H1 (cell line): ENCODE data around the gene TMEM176B. TPM values are rescaled to one million over a fixed set of nuclear protein-coding genes. Genes with fewer than 3 reads are reported as not detected.
A peak's percentile ranks its signal among the peaks of the same experiment; 100 is the strongest.

Experiments used
- CTCF ChIA-PET: fragments of 300-600 bp; sonication (Branson Sonifier 250); formaldehyde crosslinking; loops from one replicate; lab custom pipeline; 2021; ENCODE audit not compliant: partially characterized antibody; lab: Charles Lee
- POLR2A ChIA-PET: fragments of 300-600 bp; sonication (Branson Sonifier 250); formaldehyde crosslinking; loops from one replicate; lab custom pipeline; 2021; ENCODE audit warnings: inconsistent platforms; ENCODE audit not compliant: partially characterized antibody; lab: Charles Lee
- DNase-seq, 2 experiments: peaks; one replicate each; pipeline versions ENCODE4 v3.0.0 to v3.0.0-alpha.2; 2010 to 2022; ENCODE audit warnings: low spot score in 2 of 2, low read depth in 1 of 2, mixed read lengths in 1 of 2
- FAIRE-seq: peaks from 2 replicates; lab custom pipeline; 2011; peaks lifted over from hg19 to GRCh38; lab: Jason Lieb, UNC
- H2AFZ ChIP-seq: 2 replicates; pipeline ENCODE4 v1.8.1; 2012; ENCODE audit warnings: low read length, inconsistent platforms
- H2AK5ac ChIP-seq: 2 replicates; pipeline ENCODE4 v1.6.1; 2013; ENCODE audit warnings: low read depth, low read length
- H2BK120ac ChIP-seq: replicated peaks from 2 replicates; pipeline ENCODE3; 2013; ENCODE audit warnings: low read depth, low read length, inconsistent platforms
- H2BK12ac ChIP-seq: 2 replicates; pipeline ENCODE4 v1.6.1; 2013; ENCODE audit warnings: low read depth, low read length
- H2BK15ac ChIP-seq: 2 replicates; pipeline ENCODE4 v1.6.1; 2013; ENCODE audit warnings: low read length
- H2BK20ac ChIP-seq: 2 replicates; pipeline ENCODE4 v1.6.1; 2013; ENCODE audit warnings: low read length
- H2BK5ac ChIP-seq: 2 replicates; pipeline ENCODE4 v1.6.1; 2013; ENCODE audit warnings: low read depth, low read length
- H3K14ac ChIP-seq: 2 replicates; pipeline ENCODE4 v1.6.1; 2013; ENCODE audit warnings: inconsistent platforms; ENCODE audit not compliant: insufficient read length
- H3K18ac ChIP-seq: 2 replicates; pipeline ENCODE4 v1.6.1; 2013; ENCODE audit warnings: low read length; ENCODE audit errors: extremely low read depth
- H3K23ac ChIP-seq: 2 replicates; pipeline ENCODE4 v1.6.1; 2013; ENCODE audit warnings: inconsistent platforms; ENCODE audit not compliant: insufficient read length
- H3K23me2 ChIP-seq: 2 replicates; pipeline ENCODE4 v1.6.1; 2013; ENCODE audit warnings: low read depth, low read length
- H3K27ac ChIP-seq: 2 replicates; pipeline ENCODE4 v1.6.1; 2011; ENCODE audit warnings: low read depth, low read length, inconsistent platforms
- H3K27me3 ChIP-seq, 4 experiments: replicated peaks in 1 of 4; 1 replicate in 1 of 4; 2 replicates in 3 of 4; pipeline versions ENCODE4 v1.6.1 to v1.8.1; 2011 to 2013; ENCODE audit warnings: low read length in 3 of 4, mild to moderate bottlenecking in 3 of 4, inconsistent platforms in 2 of 4, mixed read lengths in 2 of 4, moderate library complexity in 1 of 4; ENCODE audit not compliant: control insufficient read depth in 3 of 4, insufficient read depth in 3 of 4; ENCODE audit errors: extremely low read depth in 1 of 4
- H3K36me3 ChIP-seq, 4 experiments: 2 replicates each; pipeline versions ENCODE4 v1.6.1 to v1.8.1; 2011 to 2013; ENCODE audit warnings: mild to moderate bottlenecking in 4 of 4, low read length in 3 of 4, moderate library complexity in 2 of 4, control low read depth in 1 of 4, inconsistent platforms in 1 of 4; ENCODE audit not compliant: insufficient read depth in 4 of 4, control insufficient read depth in 2 of 4
- H3K4ac ChIP-seq: replicated peaks from 2 replicates; pipeline ENCODE3; 2013; ENCODE audit warnings: low read length, low read depth, mixed read lengths, inconsistent platforms; ENCODE audit not compliant: insufficient read length
- H3K4me1 ChIP-seq, 4 experiments: replicated peaks in 1 of 4; 1 replicate in 1 of 4; 2 replicates in 3 of 4; pipeline versions ENCODE4 v1.6.1 to v1.8.1; 2011 to 2013; ENCODE audit warnings: low read length in 3 of 4, inconsistent platforms in 2 of 4, mixed read lengths in 1 of 4; ENCODE audit not compliant: insufficient read depth in 4 of 4, control insufficient read depth in 3 of 4
- H3K4me2 ChIP-seq, 2 experiments: 2 replicates each; pipeline versions ENCODE4 v1.6.1 to v1.8.1; 2011 to 2013; ENCODE audit warnings: low read depth in 2 of 2, low read length in 2 of 2, control low read depth in 1 of 2, inconsistent platforms in 1 of 2, mild to moderate bottlenecking in 1 of 2; ENCODE audit not compliant: insufficient read depth in 1 of 2
- H3K4me3 ChIP-seq, 4 experiments: fragments of 200-600, 300-600 bp in 1 of 4; sonication (generic), shearing (Covaris generic), sonication (Bioruptor Twin) in 1 of 4; 2 replicates each; pipeline versions ENCODE4 v1.5.1 to v1.8.1; 2011 to 2016; ENCODE audit warnings: low read length in 4 of 4, low read depth in 3 of 4, control low read depth in 2 of 4, inconsistent platforms in 2 of 4, mild to moderate bottlenecking in 2 of 4, mixed read lengths in 1 of 4, moderate library complexity in 1 of 4; ENCODE audit not compliant: insufficient read depth in 2 of 4; ENCODE audit errors: extremely low read depth in 1 of 4
- H3K56ac ChIP-seq: replicated peaks from 2 replicates; pipeline ENCODE3; 2013; ENCODE audit warnings: low read depth, mild to moderate bottlenecking, mixed read lengths, low read length, inconsistent platforms; ENCODE audit not compliant: insufficient read length
- H3K79me1 ChIP-seq: 2 replicates; pipeline ENCODE4 v1.6.1; 2013; ENCODE audit warnings: low read depth, low read length, control low read depth
- H3K79me2 ChIP-seq, 2 experiments: 2 replicates each; pipeline versions ENCODE4 v1.6.1 to v1.8.1; 2012 to 2013; ENCODE audit warnings: low read length in 2 of 2, mild to moderate bottlenecking in 2 of 2, inconsistent platforms in 1 of 2; ENCODE audit not compliant: insufficient read depth in 2 of 2, control insufficient read depth in 1 of 2
- H3K9ac ChIP-seq, 4 experiments: replicated peaks in 1 of 4; 1 replicate in 1 of 4; 2 replicates in 3 of 4; pipeline versions ENCODE4 v1.6.1 to v1.8.1; 2011 to 2013; ENCODE audit warnings: low read depth in 3 of 4, low read length in 3 of 4, control low read depth in 2 of 4, mild to moderate bottlenecking in 2 of 4, moderate library complexity in 2 of 4, inconsistent platforms in 1 of 4; ENCODE audit errors: extremely low read depth in 1 of 4
- H3K9me3 ChIP-seq, 2 experiments: 2 replicates each; pipeline versions ENCODE4 v1.6.1 to v1.8.1; 2012 to 2013; ENCODE audit warnings: mild to moderate bottlenecking in 2 of 2, moderate library complexity in 2 of 2, control low read depth in 1 of 2, inconsistent platforms in 1 of 2, low read depth in 1 of 2, low read length in 1 of 2, mixed read lengths in 1 of 2; ENCODE audit not compliant: insufficient read depth in 2 of 2
- H4K20me1 ChIP-seq, 2 experiments: replicated peaks in 1 of 2; 2 replicates each; pipeline versions ENCODE3 to v1.8.1; 2011 to 2013; ENCODE audit warnings: inconsistent platforms in 2 of 2, low read length in 2 of 2, mild to moderate bottlenecking in 1 of 2; ENCODE audit not compliant: insufficient read depth in 2 of 2, control insufficient read depth in 1 of 2
- H4K5ac ChIP-seq: 2 replicates; pipeline ENCODE4 v1.6.1; 2013; ENCODE audit warnings: low read length, low read depth, mixed read lengths, inconsistent platforms; ENCODE audit not compliant: insufficient read length
- H4K8ac ChIP-seq: 2 replicates; pipeline ENCODE4 v1.8.0; 2013; ENCODE audit warnings: mild to moderate bottlenecking, moderate library complexity, low read length, inconsistent platforms; ENCODE audit not compliant: insufficient read depth; ENCODE audit errors: extremely low read depth
- H4K91ac ChIP-seq: replicated peaks from 2 replicates; pipeline ENCODE3; 2013; ENCODE audit warnings: low read length, mixed read lengths, inconsistent platforms; ENCODE audit not compliant: insufficient read length
- CHD2 ChIP-seq: IDR thresholded peaks from 2 replicates; pipeline ENCODE4 v1.6.1; 2012; ENCODE audit warnings: low read length, improper control_type of control experiment
- CREB1 ChIP-seq: IDR thresholded peaks from 2 replicates; pipeline ENCODE4 v1.6.1; 2012; ENCODE audit warnings: inconsistent platforms
- EZH2 ChIP-seq: fragments of 200-600 bp; sonication (generic); IDR thresholded peaks from 2 replicates; pipeline ENCODE4 v1.7.1; 2012; ENCODE audit warnings: low read depth, mild to moderate bottlenecking, moderate library complexity, low read length, inconsistent platforms; ENCODE audit not compliant: severe bottlenecking
- KDM1A ChIP-seq: fragments of 200-600, 300-600 bp; sonication (generic); IDR thresholded peaks from 2 replicates; pipeline ENCODE4 v1.7.1; 2016; ENCODE audit warnings: mild to moderate bottlenecking, low read length, borderline replicate concordance
- KDM5A ChIP-seq: fragments of 200-600 bp; IDR thresholded peaks from 2 replicates; pipeline ENCODE4 v1.7.1; 2012; ENCODE audit warnings: mild to moderate bottlenecking, low read length, inconsistent platforms, mixed read lengths
- SUZ12 ChIP-seq: fragments of 200-600 bp; sonication (generic); IDR thresholded peaks from 2 replicates; pipeline ENCODE4 v1.6.1; 2012; ENCODE audit warnings: mild to moderate bottlenecking, inconsistent platforms, low read length, moderate library complexity, mixed read lengths
- TAF7 ChIP-seq: optimal IDR thresholded peaks from 2 replicates; pipeline ENCODE3; 2011; ENCODE audit warnings: low read depth, mild to moderate bottlenecking, inconsistent platforms, low read length, moderate library complexity, borderline replicate concordance
- ZNF274 ChIP-seq: IDR thresholded peaks from 2 replicates; pipeline ENCODE4 v1.7.0; 2012; ENCODE audit warnings: low read length, borderline replicate concordance; ENCODE audit errors: extremely low read depth
- WGBS, 2 experiments: shearing (Covaris generic) in 1 of 2; methylation state at CpG; one replicate each; pipeline versions ENCODE4 v1.1.6 to v1.1.7; 2013 to 2015; ENCODE audit warnings: low lambda C conversion rate in 2 of 2, mixed read lengths in 2 of 2, inconsistent platforms in 1 of 2, low coverage in 1 of 2, missing lambda C conversion rate in 1 of 2; ENCODE audit not compliant: insufficient replicate concordance in 2 of 2, insufficient coverage in 1 of 2, insufficient read length in 1 of 2; ENCODE audit errors: extremely low coverage in 1 of 2, missing lambda C conversion rate in 1 of 2; 5-methylcytosine and 5-hydroxymethylcytosine counted together
- polyA plus RNA-seq, 7 experiments: library from polyadenylated mRNA; depleted of rRNA in 3 of 7; stranded (reverse) in 5 of 7; unstranded in 2 of 7; fragments of >200 nt in 5 of 7; fragments of 200-250 nt in 2 of 7; gene quantifications; 1 replicate in 5 of 7; 2 replicates in 1 of 7; 4 replicates in 1 of 7; pipeline versions ENCODE4 v1.2.1 to v1.2.3, GENCODE V29; 2011 to 2013; ENCODE audit warnings: missing spikeins in 2 of 7, mixed read lengths in 2 of 7
- total RNA-seq: library from RNA; stranded (reverse); fragmentation: NEBNext Ultra II Directional; extraction: Animal tissue kit (Norgen Biotek cat#: 25700); gene quantifications from 2 replicates; pipeline ENCODE4 v1.2.1, GENCODE V29; 2021
- TF ChIP-seq, protein P1 (sequence below), 3 experiments: IDR thresholded peaks; 1 replicate in 2 of 3; 2 replicates in 1 of 3; pipeline versions ENCODE4 v1.5.1 to v1.6.1; 2011; ENCODE audit warnings: low read length in 3 of 3, mild to moderate bottlenecking in 3 of 3, inconsistent platforms in 2 of 3, low read depth in 1 of 3, moderate library complexity in 1 of 3; ENCODE audit not compliant: insufficient read depth in 1 of 3; ENCODE audit errors: control extremely low read depth in 1 of 3

TMEM176B gene
- total and polyA plus RNA-seq, 2 of the 8 experiments (the other 6 are each of a cell fraction or from before 2014, with no cell fraction given): 1.2 to 2.1 TPM

DNA sequence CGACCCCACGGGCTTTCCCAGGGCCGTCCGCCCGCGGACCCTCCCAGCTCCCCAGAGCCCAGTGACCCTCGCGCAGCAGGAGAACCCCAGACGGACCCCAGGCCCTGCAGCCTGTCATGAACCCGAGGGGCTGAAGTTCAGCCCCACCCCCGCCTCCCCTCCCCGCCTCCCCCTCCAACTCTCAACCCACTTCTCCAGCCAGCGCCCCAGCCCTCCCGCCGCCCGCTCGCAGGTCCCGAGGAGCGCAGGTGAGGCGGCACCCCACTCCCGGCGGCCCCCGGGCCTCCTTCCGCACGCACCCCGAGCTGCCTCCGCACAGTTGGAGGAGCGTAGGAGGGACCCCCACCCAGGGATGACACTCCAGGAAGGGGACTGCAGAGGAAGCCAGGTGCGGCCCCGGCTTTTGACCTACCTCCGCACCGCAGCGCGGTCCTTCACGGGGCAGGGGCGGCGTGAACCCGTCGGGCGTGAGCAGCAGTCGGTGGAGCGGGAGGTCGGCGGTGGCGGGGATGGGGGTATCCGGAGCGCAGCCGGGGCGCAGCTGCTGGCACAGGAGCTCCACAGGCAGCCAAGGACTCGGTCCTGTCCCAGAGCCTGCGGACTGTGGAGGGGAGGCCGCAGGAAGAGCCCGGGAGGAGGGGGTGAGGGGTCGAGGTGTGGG is 547 bp upstream of the TMEM176B start, which contains the start of gene TMEM176A:
Gene TMEM176A (plus strand): TSS at position 189 of the 661 bp plus-strand sequence. CDS start 782 bp downstream, outside the sequence.
- Histone ChIP-seq H3K79me2 (no peaks in the 10 kb centered on the region), H2AFZ (peak within 1 kb of the TSS; percentile 56; the same call in 1 of the 2 replicates), H2BK12ac (no peak within 1 kb of the TSS), H3K4me3 (peak within 1 kb of the TSS; percentile 31 to 66 (median 44)), H2AK5ac (no peak within 1 kb of the TSS), H2BK120ac (no peak within 1 kb of the TSS), H3K9ac (no peak within 1 kb of the TSS), H2BK5ac (no peak within 1 kb of the TSS), H4K91ac (no peak within 1 kb of the TSS), H2BK20ac (no peak within 1 kb of the TSS), H3K27me3 (peaks cover 37 to 49% (median 46%) of the 10 kb centered on the region in 4 experiments), H3K23ac (no peak within 1 kb of the TSS), H3K4me1 (peaks cover 0 to 9% (median 4%) of the 10 kb centered on the region in 4 experiments; a peak in 6 of 7 replicates), H3K56ac (no peak within 1 kb of the TSS), H4K20me1 (no peaks in the 10 kb centered on the region), H3K23me2 (peaks cover 14% of the 10 kb centered on the region), H3K9me3 (no peaks in the 10 kb centered on the region; a peak in 1 of 4 replicates), H3K4ac (no peak within 1 kb of the TSS), H3K4me2 (peak within 1 kb of the TSS; percentile 84 to 93), H3K79me1 (no peaks in the 10 kb centered on the region), H3K14ac (no peak within 1 kb of the TSS), H4K8ac (no peak within 1 kb of the TSS; the same call in 1 of the 2 replicates), H2BK15ac (0 out of 2 replicates have a peak within 1 kb of the TSS, but pooled peaks have one; percentile 46), H3K18ac (no peak within 1 kb of the TSS; the same call in 1 of the 2 replicates), H4K5ac (no peak within 1 kb of the TSS), H3K27ac (no peak within 1 kb of the TSS), H3K36me3 (peaks cover 0 to 11% (median 0%) of the 10 kb centered on the region in 4 experiments; a peak in 1 of 8 replicates)
- 2% methylated on average over 33 of the region's 54 CpGs; no CpG with 5 or more reads in 1 of the 2 experiments for WGBS, 2 experiments
- FAIRE-seq: no peak
- ChIA-PET CTCF (interaction anchor here (1.2 to 1.9 kb wide), 3 partner anchors 9 to 68 kb away, joined by 3 read pairs; no protein-coding TSS in a partner anchor), POLR2A (interaction anchor here (1.0 kb wide), 1 partner anchor 13 kb away, joined by 3 read pairs; no protein-coding TSS in a partner anchor)
- DNase-seq: peak in 1 of 2 experiments; percentile 64
- TF ChIP-seq CHD2 (no peak), EZH2 (peak; percentile 92), ZNF274 (no peak), TAF7 (no peak), CREB1 (no peak), KDM5A (no peak), KDM1A (no peak), SUZ12 (peak; percentile 77)
- TF ChIP-seq, protein P1, sequence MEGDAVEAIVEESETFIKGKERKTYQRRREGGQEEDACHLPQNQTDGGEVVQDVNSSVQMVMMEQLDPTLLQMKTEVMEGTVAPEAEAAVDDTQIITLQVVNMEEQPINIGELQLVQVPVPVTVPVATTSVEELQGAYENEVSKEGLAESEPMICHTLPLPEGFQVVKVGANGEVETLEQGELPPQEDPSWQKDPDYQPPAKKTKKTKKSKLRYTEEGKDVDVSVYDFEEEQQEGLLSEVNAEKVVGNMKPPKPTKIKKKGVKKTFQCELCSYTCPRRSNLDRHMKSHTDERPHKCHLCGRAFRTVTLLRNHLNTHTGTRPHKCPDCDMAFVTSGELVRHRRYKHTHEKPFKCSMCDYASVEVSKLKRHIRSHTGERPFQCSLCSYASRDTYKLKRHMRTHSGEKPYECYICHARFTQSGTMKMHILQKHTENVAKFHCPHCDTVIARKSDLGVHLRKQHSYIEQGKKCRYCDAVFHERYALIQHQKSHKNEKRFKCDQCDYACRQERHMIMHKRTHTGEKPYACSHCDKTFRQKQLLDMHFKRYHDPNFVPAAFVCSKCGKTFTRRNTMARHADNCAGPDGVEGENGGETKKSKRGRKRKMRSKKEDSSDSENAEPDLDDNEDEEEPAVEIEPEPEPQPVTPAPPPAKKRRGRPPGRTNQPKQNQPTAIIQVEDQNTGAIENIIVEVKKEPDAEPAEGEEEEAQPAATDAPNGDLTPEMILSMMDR (IDR thresholded peaks at IDR 0.05; ENCODE audit: control extremely low read depth in 1 of 3, insufficient read depth in 1 of 3, low read depth in 1 of 3, low read length in 3 of 3): no peak
